Activated T-cell treated with anti-CD3 and anti-CD28 coated beads, Interleukin-2, amount 50 U/mL, for 24 hours (primary cell): ENCODE results near the gene SIAH1.
A peak's percentile ranks its signal among the peaks of the same experiment; 100 is the strongest.

Source experiments
- DNase-seq: peaks from one replicate; pipeline ENCODE4 v3.0.0-alpha.2; 2020
- H3K27ac Mint-ChIP-seq: 2 replicates; pipeline ENCODE4 v1.8.0; 2020; ENCODE audit warnings: mild to moderate bottlenecking, mixed read lengths
- H3K27me3 Mint-ChIP-seq: 2 replicates; pipeline ENCODE4 v1.8.0; 2020; ENCODE audit warnings: mixed read lengths
- H3K36me3 Mint-ChIP-seq: 2 replicates; pipeline ENCODE4 v1.8.0; 2020; ENCODE audit warnings: low read depth, mixed read lengths
- H3K4me1 Mint-ChIP-seq: 2 replicates; pipeline ENCODE4 v1.8.0; 2020; ENCODE audit warnings: low read depth, mixed read lengths
- H3K4me3 Mint-ChIP-seq: 2 replicates; pipeline ENCODE4 v1.8.0; 2020; ENCODE audit warnings: mild to moderate bottlenecking, moderate library complexity, mixed read lengths
- H3K9me3 Mint-ChIP-seq: 2 replicates; pipeline ENCODE4 v1.8.0; 2020; ENCODE audit warnings: mixed read lengths

SIAH1 gene

GRCh38 chr16:48342591-48342990, 42.6 kb downstream of the SIAH1 start:
- Mint-ChIP-seq H3K36me3 (peaks cover 80% of the 10 kb centered on the region), H3K27me3 (no peaks in the 10 kb centered on the region), H3K4me1 (peaks cover 23% of the 10 kb centered on the region), H3K4me3 (no peak overlapping the region), H3K9me3 (no peaks in the 10 kb centered on the region), H3K27ac (peak overlapping the region; percentile 69)
- DNase-seq: no peak

GRCh38 chr16:48340054-48340453, 45.2 kb downstream of the SIAH1 start:
- Mint-ChIP-seq H3K9me3 (no peaks in the 10 kb centered on the region), H3K4me1 (peaks cover 12% of the 10 kb centered on the region), H3K36me3 (peaks cover 86% of the 10 kb centered on the region), H3K4me3 (no peak overlapping the region), H3K27me3 (no peaks in the 10 kb centered on the region), H3K27ac (peak overlapping the region; percentile 83)
- DNase-seq: no peak

GRCh38 chr16:48335961-48336360, 49.3 kb downstream of the SIAH1 start:
- Mint-ChIP-seq H3K4me1 (peaks cover 14% of the 10 kb centered on the region), H3K27me3 (no peaks in the 10 kb centered on the region), H3K36me3 (peaks cover 80% of the 10 kb centered on the region), H3K4me3 (no peak overlapping the region), H3K27ac (peak overlapping the region; percentile 16), H3K9me3 (no peaks in the 10 kb centered on the region)
- DNase-seq: no peak

- H3K27me3 Mint-ChIP-seq: no peaks in the 10 kb centered on the region
- H3K36me3 Mint-ChIP-seq: peaks cover 80% of the 10 kb centered on the region
- no peak overlapping the region for H3K27ac Mint-ChIP-seq
- DNase-seq: no peak
- no peaks in the 10 kb centered on the region for H3K9me3 Mint-ChIP-seq
- no peak overlapping the region for H3K4me3 Mint-ChIP-seq
- H3K4me1 Mint-ChIP-seq: peaks cover 17% of the 10 kb centered on the region
Measured at GRCh38 chr16:48334325-48334724, 50.9 kb downstream of the SIAH1 start.

GRCh38 chr16:48332978-48333377, 52.2 kb downstream of the SIAH1 start:
- H3K36me3 Mint-ChIP-seq: peaks cover 75% of the 10 kb centered on the region
- no peaks in the 10 kb centered on the region for H3K9me3 Mint-ChIP-seq
- peaks cover 17% of the 10 kb centered on the region for H3K4me1 Mint-ChIP-seq
- no peaks in the 10 kb centered on the region for H3K27me3 Mint-ChIP-seq
- no peak overlapping the region for H3K4me3 Mint-ChIP-seq
- H3K27ac Mint-ChIP-seq: no peak overlapping the region
- no peak for DNase-seq

GRCh38 chr16:48330841-48331192, 54.4 kb downstream of the SIAH1 start:
- no peak for DNase-seq
- H3K9me3 Mint-ChIP-seq: no peaks in the 10 kb centered on the region
- peak overlapping the region; percentile 4 for H3K27ac Mint-ChIP-seq
- no peaks in the 10 kb centered on the region for H3K27me3 Mint-ChIP-seq
- peaks cover 19% of the 10 kb centered on the region for H3K4me1 Mint-ChIP-seq
- H3K4me3 Mint-ChIP-seq: no peak overlapping the region
- peaks cover 66% of the 10 kb centered on the region for H3K36me3 Mint-ChIP-seq

GRCh38 chr16:48330189-48330840, 54.9 kb downstream of the SIAH1 start:
- DNase-seq: no peak
- Mint-ChIP-seq H3K4me1 (peaks cover 20% of the 10 kb centered on the region), H3K36me3 (peaks cover 62% of the 10 kb centered on the region), H3K27ac (peak overlapping the region; percentile 40), H3K4me3 (no peak overlapping the region), H3K27me3 (no peaks in the 10 kb centered on the region), H3K9me3 (no peaks in the 10 kb centered on the region)

- DNase-seq: no peak
- Mint-ChIP-seq H3K27me3 (no peaks in the 10 kb centered on the region), H3K9me3 (no peaks in the 10 kb centered on the region), H3K36me3 (peaks cover 61% of the 10 kb centered on the region), H3K4me3 (no peak overlapping the region), H3K4me1 (peaks cover 25% of the 10 kb centered on the region), H3K27ac (no peak overlapping the region)
Measured at GRCh38 chr16:48329138-48329537, 56.1 kb downstream of the SIAH1 start.

- Mint-ChIP-seq H3K27me3 (no peaks in the 10 kb centered on the region), H3K9me3 (no peaks in the 10 kb centered on the region), H3K27ac (no peak overlapping the region), H3K4me3 (no peak overlapping the region), H3K36me3 (peaks cover 64% of the 10 kb centered on the region), H3K4me1 (peaks cover 35% of the 10 kb centered on the region)
- DNase-seq: no peak
Measured at GRCh38 chr16:48326915-48327314, 58.3 kb downstream of the SIAH1 start.

GRCh38 chr16:48323783-48324775, 61.1 kb downstream of the SIAH1 start:
- H3K27me3 Mint-ChIP-seq: no peaks in the 10 kb centered on the region
- peaks cover 30% of the 10 kb centered on the region for H3K4me1 Mint-ChIP-seq
- no peaks in the 10 kb centered on the region for H3K9me3 Mint-ChIP-seq
- H3K36me3 Mint-ChIP-seq: peaks cover 52% of the 10 kb centered on the region
- DNase-seq: no peak
- peak overlapping the region; percentile 14 for H3K27ac Mint-ChIP-seq
- H3K4me3 Mint-ChIP-seq: no peak overlapping the region

GRCh38 chr16:48321317-48322036, 63.7 kb downstream of the SIAH1 start:
- peaks cover 51% of the 10 kb centered on the region for H3K4me1 Mint-ChIP-seq
- no peak overlapping the region for H3K4me3 Mint-ChIP-seq
- no peak for DNase-seq
- peaks cover 64% of the 10 kb centered on the region for H3K36me3 Mint-ChIP-seq
- no peaks in the 10 kb centered on the region for H3K9me3 Mint-ChIP-seq
- H3K27me3 Mint-ChIP-seq: no peaks in the 10 kb centered on the region
- no peak overlapping the region for H3K27ac Mint-ChIP-seq

- H3K4me1 Mint-ChIP-seq: peaks cover 46% of the 10 kb centered on the region
- H3K27ac Mint-ChIP-seq: peak overlapping the region; percentile 78
Measured at GRCh38 chr16:48318630-48319029, 66.6 kb downstream of the SIAH1 start.

GRCh38 chr16:48317614-48318315, 67.4 kb downstream of the SIAH1 start:
- H3K4me1 Mint-ChIP-seq: peaks cover 43% of the 10 kb centered on the region
- H3K27me3 Mint-ChIP-seq: no peaks in the 10 kb centered on the region
- H3K4me3 Mint-ChIP-seq: no peak overlapping the region
- H3K36me3 Mint-ChIP-seq: peaks cover 67% of the 10 kb centered on the region
- peaks cover 12% of the 10 kb centered on the region for H3K9me3 Mint-ChIP-seq
- DNase-seq: no peak
- peak overlapping the region; percentile 83 for H3K27ac Mint-ChIP-seq

More at GRCh38 chr16:48318630-48319029, 66.6 kb downstream of the SIAH1 start:
- no peak for DNase-seq
- H3K4me3 Mint-ChIP-seq: no peak overlapping the region
- H3K9me3 Mint-ChIP-seq: peaks cover 5% of the 10 kb centered on the region
- H3K36me3 Mint-ChIP-seq: peaks cover 64% of the 10 kb centered on the region
- H3K27me3 Mint-ChIP-seq: no peaks in the 10 kb centered on the region

- Mint-ChIP-seq H3K36me3 (peaks cover 70% of the 10 kb centered on the region), H3K27me3 (no peaks in the 10 kb centered on the region), H3K9me3 (peaks cover 17% of the 10 kb centered on the region), H3K4me1 (peaks cover 41% of the 10 kb centered on the region), H3K27ac (no peak overlapping the region), H3K4me3 (no peak overlapping the region)
- no peak for DNase-seq
Measured at GRCh38 chr16:48317026-48317425, 68.2 kb downstream of the SIAH1 start.
